Right atrium auricular region (tissue), 2 donors: ENCODE data around the gene SCTR. TPM values are rescaled to one million over a fixed set of nuclear protein-coding genes. Genes with fewer than 3 reads are reported as not detected.

Experiments
- DNase-seq: peaks from one replicate; pipeline ENCODE4 v3.0.0-alpha.2; 2019; ENCODE audit warnings: low spot score
- H3K27ac ChIP-seq, 2 donors: fragments of 200-600 bp; sonication (generic); 1 replicate in 1 of 2; 2 replicates in 1 of 2; pipeline ENCODE4 v1.5.1; 2016 to 2019
- H3K27me3 ChIP-seq, 2 donors: fragments of 200-600 bp; sonication (generic); one replicate each; pipeline versions ENCODE4 v1.5.1 to v1.6.0; 2017 to 2019
- H3K36me3 ChIP-seq: fragments of 200-600 bp; sonication (generic); one replicate; pipeline ENCODE4 v1.5.1; 2016
- H3K4me1 ChIP-seq, 2 donors: fragments of 200-600 bp; sonication (generic); one replicate each; pipeline versions ENCODE4 v1.5.1 to v1.6.0; 2017 to 2019
- H3K4me3 ChIP-seq, 2 donors: fragments of 200-600 bp; sonication (generic); 1 replicate in 1 of 2; 2 replicates in 1 of 2; pipeline ENCODE4 v1.5.1; 2017 to 2019; ENCODE audit warnings: mild to moderate bottlenecking in 1 of 2, moderate library complexity in 1 of 2
- H3K9me3 ChIP-seq, 2 donors: fragments of 200-600 bp; sonication (generic); one replicate each; pipeline ENCODE4 v1.5.1; 2019
- CTCF ChIP-seq, 2 donors: fragments of 200-600 bp; sonication (generic); IDR thresholded peaks; one replicate each; pipeline ENCODE4 v1.5.1; 2019; ENCODE audit warnings: antibody characterized with exemption in 2 of 2
- total RNA-seq, 2 donors: library from RNA; depleted of rRNA; stranded (reverse); fragments of >200 nt; gene quantifications; one replicate each; pipeline ENCODE4 v1.1.0, GENCODE V29; 2016

Gene SCTR
- total RNA-seq, 2 donors from 2014 or later, result not detected

DNA sequence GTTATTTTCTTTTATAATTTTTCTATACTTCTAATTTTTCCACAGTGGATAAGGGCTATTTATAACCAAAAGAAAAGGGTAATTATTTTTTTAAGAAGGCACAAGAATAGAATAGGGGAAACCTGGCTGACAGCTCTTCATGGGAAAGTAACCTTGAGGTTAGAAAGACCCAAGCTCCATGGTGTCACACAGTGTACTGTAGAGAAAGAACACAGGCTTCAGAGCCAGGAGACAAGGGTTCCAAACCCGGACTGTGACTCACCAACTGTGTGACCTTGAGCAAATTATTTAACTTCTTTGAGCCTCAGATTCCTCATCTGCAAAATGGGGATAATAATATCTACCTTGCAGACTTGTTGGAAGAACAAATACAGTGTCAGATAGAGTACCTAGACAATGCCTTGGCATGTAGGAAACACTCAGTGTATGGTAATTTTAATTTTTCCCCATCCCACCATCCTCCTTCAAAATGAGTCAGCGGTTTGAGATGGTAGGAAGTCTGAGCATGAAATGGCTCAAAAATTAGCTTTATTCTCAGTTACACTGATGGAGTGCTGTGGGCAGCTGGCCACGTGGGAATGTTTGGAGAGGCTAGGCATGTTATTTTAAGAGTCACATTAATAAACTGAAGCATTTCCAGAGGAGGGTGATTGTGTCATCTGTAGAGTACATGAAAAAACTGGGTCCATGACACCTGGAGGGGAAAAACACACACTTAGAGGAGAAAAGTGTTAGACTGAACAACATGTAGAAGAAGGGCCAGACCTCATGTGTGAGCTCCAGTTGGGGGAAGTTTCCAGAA is 55.9 kb downstream of the SCTR start:
- no peak overlapping the region for H3K27ac ChIP-seq
- no peak for DNase-seq
- H3K27me3 ChIP-seq, result no peaks in the 10 kb centered on the region
- no peaks in the 10 kb centered on the region for H3K4me1 ChIP-seq
- no peaks in the 10 kb centered on the region for H3K36me3 ChIP-seq
- H3K4me3 ChIP-seq, result no peak overlapping the region
- no peak for TF ChIP-seq CTCF (IDR thresholded peaks at IDR 0.05)
- H3K9me3 ChIP-seq, result no peaks in the 10 kb centered on the region

DNA sequence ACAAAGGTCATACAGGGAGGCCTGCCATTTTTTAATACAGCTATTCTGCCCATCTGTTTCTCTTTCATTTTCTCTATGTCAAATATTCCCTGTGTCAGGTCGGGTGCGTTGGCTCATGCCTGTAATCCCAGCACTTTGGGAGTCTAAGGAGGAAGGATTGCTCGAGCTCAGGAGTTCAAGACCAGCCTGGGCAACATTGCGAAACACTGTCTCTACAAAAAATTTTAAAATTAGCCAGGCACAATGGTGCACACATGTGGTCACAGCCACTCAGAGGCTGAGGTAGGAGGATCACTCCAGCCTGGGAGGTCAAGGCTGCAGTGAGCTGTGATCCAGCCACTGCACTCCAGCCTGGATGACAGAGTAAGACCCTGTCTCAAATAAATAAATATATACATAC is 57.9 kb downstream of the SCTR start:
- Histone ChIP-seq H3K4me3 (no peak overlapping the region), H3K36me3 (no peaks in the 10 kb centered on the region), H3K9me3 (no peaks in the 10 kb centered on the region), H3K27ac (no peak overlapping the region), H3K4me1 (no peaks in the 10 kb centered on the region), H3K27me3 (no peaks in the 10 kb centered on the region)
- DNase-seq, result no peak
- no peak for TF ChIP-seq CTCF (IDR thresholded peaks at IDR 0.05)

- Histone ChIP-seq H3K4me1 (no peaks in the 10 kb centered on the region), H3K36me3 (no peaks in the 10 kb centered on the region), H3K4me3 (no peak overlapping the region), H3K27me3 (no peaks in the 10 kb centered on the region), H3K27ac (no peak overlapping the region), H3K9me3 (no peaks in the 10 kb centered on the region)
- no peak for TF ChIP-seq CTCF (IDR thresholded peaks at IDR 0.05)
- DNase-seq, result no peak
Observed at GRCh38 chr2:119465687-119466086, 58.6 kb downstream of the SCTR start.

GRCh38 chr2:119464981-119465380 is 59.3 kb downstream of the SCTR start:
- DNase-seq, result peak; percentile 70
- no peaks in the 10 kb centered on the region for H3K36me3 ChIP-seq

GRCh38 chr2:119463990-119464389 is 60.3 kb downstream of the SCTR start:
- Histone ChIP-seq H3K4me1 (no peaks in the 10 kb centered on the region), H3K27ac (no peak overlapping the region), H3K9me3 (no peaks in the 10 kb centered on the region), H3K4me3 (no peak overlapping the region), H3K27me3 (no peaks in the 10 kb centered on the region), H3K36me3 (no peaks in the 10 kb centered on the region)
- no peak for TF ChIP-seq CTCF (IDR thresholded peaks at IDR 0.05)
- no peak for DNase-seq

More at GRCh38 chr2:119464981-119465380, 59.3 kb downstream of the SCTR start:
- H3K27me3 ChIP-seq, result no peaks in the 10 kb centered on the region
- no peaks in the 10 kb centered on the region for H3K9me3 ChIP-seq
- TF ChIP-seq CTCF (IDR thresholded peaks at IDR 0.05), result no peak
- H3K4me3 ChIP-seq, result no peak overlapping the region
- H3K4me1 ChIP-seq, result no peaks in the 10 kb centered on the region
- H3K27ac ChIP-seq, result no peak overlapping the region

- no peaks in the 10 kb centered on the region for H3K9me3 ChIP-seq
- H3K27me3 ChIP-seq, result no peaks in the 10 kb centered on the region
- no peaks in the 10 kb centered on the region for H3K4me1 ChIP-seq
- no peak overlapping the region for H3K4me3 ChIP-seq
- no peak for DNase-seq
- H3K36me3 ChIP-seq, result no peaks in the 10 kb centered on the region
- no peak for TF ChIP-seq CTCF (IDR thresholded peaks at IDR 0.05)
- no peak overlapping the region for H3K27ac ChIP-seq
Observed at GRCh38 chr2:119463136-119463535, 61.1 kb downstream of the SCTR start.
